Erythroblast (primary cell): ENCODE measurements around the gene MLN.

ENCODE experiments used
- GATA1 ChIP-seq: IDR thresholded peaks from 2 replicates; pipeline ENCODE4 v1.6.1; 2011; ENCODE audit warnings: low read depth, mild to moderate bottlenecking, control low read depth, low read length, moderate library complexity
- POLR2A ChIP-seq: IDR thresholded peaks from 2 replicates; pipeline ENCODE4 v1.6.1; 2011; ENCODE audit warnings: mild to moderate bottlenecking, low read length

GRCh38 chr6:33771146-33772081, 32.4 kb downstream of the MLN start:
- TF ChIP-seq POLR2A: no peak
- no peak for TF ChIP-seq GATA1
